NCI-H460 (cell line): ENCODE results near the gene STXBP4. TPM values are rescaled to one million over a fixed set of nuclear protein-coding genes. Genes with fewer than 3 reads are reported as not detected.
"Not testable (repeated sequence)": the region's sequence is repeated elsewhere in the genome, so short reads cannot be mapped to it uniquely, and the experiment has no call there.

Source experiments
- DNase-seq: peaks from one replicate; pipeline ENCODE4 v3.0.0-alpha.2; 2016; ENCODE audit warnings: low read depth; ENCODE audit errors: extremely low read depth
- total RNA-seq: library from RNA; depleted of rRNA; stranded (reverse); fragments of >200 nt; shearing (Covaris generic); gene quantifications from 2 replicates; pipeline ENCODE4 v1.2.3, GENCODE V29; 2014

Gene STXBP4
- total RNA-seq, 1 experiment from 2014 or later, result 17.5 TPM

DNA sequence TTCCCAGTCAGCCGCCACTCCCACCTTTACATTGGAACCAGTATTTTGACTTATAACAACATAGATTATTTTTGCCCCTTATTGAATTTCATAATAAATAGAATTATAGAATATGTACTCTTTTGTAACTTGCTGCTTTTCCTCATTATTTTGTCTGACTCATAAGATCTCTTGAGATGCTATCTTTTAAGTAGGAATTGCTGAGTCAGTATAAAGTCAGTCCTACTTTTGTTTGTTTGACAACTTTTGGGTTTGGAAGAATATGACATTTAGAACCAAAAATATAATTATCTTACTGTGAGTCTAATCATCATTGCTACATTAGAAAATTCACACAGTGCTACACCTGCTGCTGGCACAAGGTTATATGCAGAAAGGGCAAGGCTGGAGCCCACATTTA, 69.7 kb downstream of the STXBP4 start:
- no peak for DNase-seq

DNA sequence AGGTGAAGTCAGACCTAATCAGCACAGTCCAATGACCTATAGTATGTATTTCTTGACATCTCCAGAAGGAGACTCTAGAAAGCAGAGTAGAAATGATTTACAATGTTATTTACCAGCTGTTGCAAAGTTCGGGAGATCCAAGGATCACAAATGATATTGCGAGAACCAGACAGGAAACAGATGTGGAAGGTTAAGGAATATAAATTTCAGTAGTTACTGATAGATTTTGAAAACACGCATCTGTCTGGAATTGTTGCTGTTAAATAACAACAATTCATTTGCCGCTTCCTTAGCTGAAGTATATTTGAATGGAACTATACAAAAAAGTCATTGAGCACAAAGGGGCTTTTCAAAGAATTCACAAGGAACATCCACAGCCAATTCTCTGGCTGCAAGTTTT, 72.0 kb downstream of the STXBP4 start:
- no peak for DNase-seq

DNA sequence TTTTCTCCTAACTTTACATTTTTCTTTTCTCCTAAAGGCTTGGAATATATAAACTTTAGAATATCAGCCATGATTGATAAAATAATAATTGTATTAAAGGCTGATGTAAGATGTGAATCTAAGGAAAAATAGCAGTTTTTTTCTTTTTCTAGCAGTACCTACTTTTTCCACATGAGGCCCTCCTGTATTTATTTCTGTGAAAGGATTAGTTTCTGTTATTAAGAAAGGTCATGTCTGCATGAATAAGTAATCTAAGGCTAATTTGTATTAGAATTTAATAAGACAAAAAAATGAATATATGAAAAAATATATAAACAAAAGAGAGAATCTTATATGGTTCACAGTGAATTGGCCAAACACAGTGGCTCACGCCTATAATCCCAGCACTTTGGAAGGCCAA, 85.3 kb downstream of the STXBP4 start:
- DNase-seq, result no peak

- no peak for DNase-seq
These were observed 85.9 kb downstream of the STXBP4 start for GRCh38 chr17:55054429-55054828.

DNA sequence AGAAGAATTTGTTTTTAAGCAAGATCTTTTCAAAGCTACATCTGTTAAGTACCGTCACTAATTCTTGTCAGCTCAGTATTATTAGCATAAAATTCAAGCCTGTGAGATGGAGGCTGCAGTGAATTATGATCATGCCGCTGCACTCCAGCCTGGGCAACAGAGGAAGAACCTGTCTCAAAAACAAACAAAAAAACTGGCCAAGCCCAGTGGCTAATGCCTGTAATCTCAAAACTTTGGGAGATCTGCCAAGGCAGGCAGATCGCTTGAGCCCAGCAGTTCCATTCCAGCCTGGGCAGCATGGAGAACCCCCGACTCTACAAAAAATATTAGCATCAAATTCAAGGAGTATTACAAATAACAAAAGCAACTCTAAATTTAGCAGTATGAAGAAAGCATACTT, 88.0 kb downstream of the STXBP4 start:
- DNase-seq, result no peak

GRCh38 chr17:55057184-55057583, 88.6 kb downstream of the STXBP4 start:
- no peak for DNase-seq

GRCh38 chr17:55059724-55060123, 91.2 kb downstream of the STXBP4 start:
- no peak for DNase-seq

DNA sequence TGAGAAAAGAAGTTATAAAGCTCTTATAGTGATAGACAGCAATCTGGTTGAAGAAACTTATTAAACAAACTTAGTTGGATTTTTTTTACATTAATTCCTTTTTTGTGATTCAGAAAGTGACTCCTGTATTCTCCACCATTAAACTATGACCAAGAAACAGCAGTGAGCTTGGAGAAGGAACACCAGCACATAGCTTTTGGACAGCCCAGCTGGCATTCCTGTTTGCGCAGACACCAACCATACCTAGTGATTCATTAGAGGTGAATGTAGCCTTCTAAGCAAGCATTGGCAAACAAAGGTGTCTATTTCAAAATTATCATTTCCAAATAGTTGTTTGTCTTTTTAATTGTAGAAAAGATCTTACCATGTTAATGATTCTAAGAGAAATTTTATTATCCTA, 94.4 kb downstream of the STXBP4 start:
- no peak for DNase-seq

- DNase-seq, result no peak
These were observed 95.6 kb downstream of the STXBP4 start for GRCh38 chr17:55063885-55064874.

GRCh38 chr17:55067697-55068439, 99.3 kb downstream of the STXBP4 start:
- DNase-seq, result no peak

- no peak for DNase-seq
These were observed 100.6 kb downstream of the STXBP4 start for GRCh38 chr17:55068862-55069811.

DNA sequence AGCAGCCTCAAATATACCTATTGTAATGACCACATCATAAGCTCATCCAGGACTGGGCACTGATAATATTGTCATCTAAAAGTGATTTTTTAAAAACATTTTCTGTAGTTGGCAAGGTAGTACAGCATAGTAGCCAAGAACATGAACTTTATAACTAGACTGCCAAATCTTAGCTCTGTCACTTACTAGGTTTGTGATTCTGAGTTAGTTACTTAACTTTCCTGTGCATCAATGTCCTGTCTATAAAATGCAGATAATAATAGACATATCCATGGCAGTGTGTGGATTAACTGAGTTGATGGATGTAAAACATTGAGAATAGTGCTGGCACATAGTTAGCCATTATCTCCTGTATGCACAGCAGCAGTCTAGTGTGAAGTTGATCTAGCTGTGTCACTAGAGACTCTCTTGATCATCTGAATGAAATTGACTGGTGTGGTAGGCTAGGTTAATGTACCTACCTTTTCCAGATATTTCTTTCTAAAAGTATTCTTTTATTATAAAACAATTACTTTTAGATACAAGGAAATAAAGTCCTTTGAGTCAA, 101.5 kb downstream of the STXBP4 start:
- DNase-seq, result no peak

DNA sequence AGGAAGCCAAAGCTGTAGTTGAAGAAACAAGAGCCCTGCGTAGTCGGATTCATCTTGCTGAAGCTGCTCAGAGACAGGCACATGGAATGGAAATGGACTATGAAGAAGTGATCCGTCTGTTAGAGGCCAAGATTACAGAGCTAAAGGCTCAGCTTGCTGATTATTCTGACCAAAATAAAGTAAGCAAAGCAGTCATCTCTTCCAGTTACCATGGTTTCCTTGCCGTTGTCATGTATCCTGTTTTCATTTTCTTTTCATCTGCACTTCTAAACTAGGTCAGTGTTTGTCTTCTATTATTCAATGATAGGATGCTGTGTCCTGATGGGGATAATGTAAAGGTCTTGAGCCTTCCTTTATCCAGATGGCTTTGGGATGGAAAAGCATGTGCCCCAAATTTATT, 104.3 kb downstream of the STXBP4 start:
- no peak for DNase-seq

- DNase-seq, result not testable (repeated sequence)
These were observed 104.9 kb downstream of the STXBP4 start for GRCh38 chr17:55073467-55073866.

GRCh38 chr17:55081559-55081958, 113.0 kb downstream of the STXBP4 start:
- DNase-seq, result no peak

- DNase-seq, result peak; percentile 62
These were observed 118.1 kb downstream of the STXBP4 start for GRCh38 chr17:55086635-55087058.

DNA sequence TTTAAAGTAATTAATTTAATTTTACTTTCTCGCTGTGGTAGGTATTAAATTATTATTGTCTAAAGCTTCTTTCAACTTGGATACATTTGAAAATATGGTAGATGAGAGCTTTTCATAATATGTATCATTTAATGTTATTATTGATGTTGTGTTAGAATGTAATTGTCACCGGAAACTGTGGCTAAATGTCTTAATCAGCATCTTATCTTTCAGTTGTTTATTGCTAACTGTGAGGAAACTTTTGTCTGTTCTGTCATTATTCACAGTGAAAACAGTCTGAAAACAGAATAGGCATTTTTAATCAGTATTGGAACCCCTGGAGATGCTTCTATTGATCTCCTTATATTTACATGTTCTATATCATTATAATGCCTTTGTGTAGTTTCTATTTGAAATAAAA, 120.7 kb downstream of the STXBP4 start:
- no peak for DNase-seq

GRCh38 chr17:55090079-55090492, 121.5 kb downstream of the STXBP4 start:
- DNase-seq, result peak; percentile 27

- DNase-seq, result no peak
These were observed 124.8 kb downstream of the STXBP4 start for GRCh38 chr17:55093353-55093752.

- no peak for DNase-seq
These were observed 130.2 kb downstream of the STXBP4 start for GRCh38 chr17:55098765-55099164.
